OCI-LY3 (cell line): ENCODE data around the gene SYT1.

Experiments
- H2AFZ ChIP-seq: fragments of 200-600, 300-600 bp; shearing (Covaris generic); 2 replicates; pipeline ENCODE4 v1.6.0; 2014; ENCODE audit warnings: antibody characterized with exemption, low read depth, low read length
- H3K27ac ChIP-seq: fragments of 200-600, 300-600 bp; sonication (generic); 2 replicates; pipeline ENCODE4 v1.5.1; 2014; ENCODE audit warnings: mild to moderate bottlenecking, low read length, moderate library complexity, mixed read lengths
- H3K27me3 ChIP-seq: fragments of 200-600, 300-600 bp; sonication (generic); 2 replicates; pipeline ENCODE4 v1.6.1; 2014; ENCODE audit warnings: low read depth, low read length, mixed read lengths
- H3K36me3 ChIP-seq: fragments of 200-600, 300-600 bp; sonication (generic); replicated peaks from 2 replicates; pipeline ENCODE3; 2014; ENCODE audit warnings: low read depth, low read length, mixed read lengths
- H3K4me1 ChIP-seq: fragments of 300-600, 200-600 bp; sonication (generic); 2 replicates; pipeline ENCODE4 v1.6.1; 2014; ENCODE audit warnings: low read length, mixed read lengths
- H3K4me2 ChIP-seq: fragments of 200-600, 300-600 bp; sonication (generic); 2 replicates; pipeline ENCODE4 v1.6.1; 2014; ENCODE audit warnings: low read length, mixed read lengths
- H3K4me3 ChIP-seq: fragments of 300-600, 200-600 bp; sonication (generic); 2 replicates; pipeline ENCODE4 v1.5.1; 2014; ENCODE audit warnings: antibody characterized with exemption, mild to moderate bottlenecking, low read length, moderate library complexity
- H3K79me2 ChIP-seq: fragments of 300-600, 200-600 bp; shearing (Covaris generic); 2 replicates; pipeline ENCODE4 v1.6.1; 2014; ENCODE audit warnings: mild to moderate bottlenecking, low read length, mixed read lengths
- H3K9ac ChIP-seq: fragments of 300-600, 200-600 bp; shearing (Covaris generic); 2 replicates; pipeline ENCODE4 v1.6.0; 2014; ENCODE audit warnings: mild to moderate bottlenecking, low read length, moderate library complexity
- H3K9me3 ChIP-seq: fragments of 200-600, 300-600 bp; shearing (Covaris generic); 2 replicates; pipeline ENCODE4 v1.6.1; 2014; ENCODE audit warnings: low read length, mixed read lengths; ENCODE audit not compliant: insufficient read depth
- H4K20me1 ChIP-seq: fragments of 200-600, 300-600 bp; sonication (generic); 2 replicates; pipeline ENCODE4 v1.6.1; 2016; ENCODE audit warnings: low read length, mixed read lengths; ENCODE audit not compliant: insufficient read depth
- CTCF ChIP-seq: fragments of 200-600, 300-600 bp; sonication (generic); IDR thresholded peaks from 2 replicates; pipeline ENCODE4 v1.5.1; 2014; ENCODE audit warnings: antibody characterized with exemption, low read length, low read depth
- EZH2phosphoT487 ChIP-seq: fragments of 200-600 bp; shearing (Covaris generic); IDR thresholded peaks from 2 replicates; pipeline ENCODE4 v1.6.1; 2018; ENCODE audit warnings: antibody characterized with exemption, mixed run types, low read depth

The SYT1 gene

GRCh38 chr12:79191391-79191790, 326.8 kb downstream of the SYT1 start:
- Histone ChIP-seq H3K4me1 (peaks cover 33% of the 10 kb centered on the region), H3K9ac (no peak overlapping the region), H3K9me3 (no peaks in the 10 kb centered on the region), H3K79me2 (no peaks in the 10 kb centered on the region), H3K4me3 (peak overlapping the region; percentile 34), H3K27ac (peak overlapping the region; percentile 60), H3K4me2 (peak overlapping the region; percentile 65), H3K36me3 (peaks cover 4% of the 10 kb centered on the region), H3K27me3 (no peaks in the 10 kb centered on the region), H4K20me1 (no peaks in the 10 kb centered on the region), H2AFZ (no peak overlapping the region)
- TF ChIP-seq CTCF = no peak
- no peak for TF ChIP-seq EZH2phosphoT487

- Histone ChIP-seq H3K9me3 (no peaks in the 10 kb centered on the region), H4K20me1 (no peaks in the 10 kb centered on the region), H3K36me3 (peaks cover 4% of the 10 kb centered on the region), H3K79me2 (no peaks in the 10 kb centered on the region), H3K9ac (no peak overlapping the region), H3K27me3 (no peaks in the 10 kb centered on the region), H3K4me3 (no peak overlapping the region), H3K4me1 (peaks cover 34% of the 10 kb centered on the region), H3K27ac (no peak overlapping the region), H2AFZ (no peak overlapping the region), H3K4me2 (no peak overlapping the region)
- TF ChIP-seq EZH2phosphoT487 (no peak), CTCF (no peak)
Observed at GRCh38 chr12:79194595-79194994, 330.0 kb downstream of the SYT1 start.

- H3K27me3 ChIP-seq = no peaks in the 10 kb centered on the region
- no peak overlapping the region for H3K4me3 ChIP-seq
- no peak overlapping the region for H3K9ac ChIP-seq
- H3K79me2 ChIP-seq = no peaks in the 10 kb centered on the region
- H3K4me2 ChIP-seq = peak overlapping the region; percentile 18
- no peaks in the 10 kb centered on the region for H4K20me1 ChIP-seq
- TF ChIP-seq EZH2phosphoT487 (no peak), CTCF (no peak)
- no peaks in the 10 kb centered on the region for H3K9me3 ChIP-seq
- H3K36me3 ChIP-seq = no peaks in the 10 kb centered on the region
- no peak overlapping the region for H3K27ac ChIP-seq
- peaks cover 11% of the 10 kb centered on the region for H3K4me1 ChIP-seq
- no peak overlapping the region for H2AFZ ChIP-seq
Observed at GRCh38 chr12:79199166-79199565, 334.6 kb downstream of the SYT1 start.

- Histone ChIP-seq H3K79me2 (no peaks in the 10 kb centered on the region), H3K9ac (no peak overlapping the region), H3K4me3 (no peak overlapping the region), H2AFZ (no peak overlapping the region), H3K27me3 (no peaks in the 10 kb centered on the region), H3K9me3 (no peaks in the 10 kb centered on the region), H3K36me3 (no peaks in the 10 kb centered on the region), H3K4me1 (peaks cover 11% of the 10 kb centered on the region), H3K27ac (no peak overlapping the region), H3K4me2 (no peak overlapping the region), H4K20me1 (no peaks in the 10 kb centered on the region)
- TF ChIP-seq CTCF (no peak), EZH2phosphoT487 (no peak)
Observed at GRCh38 chr12:79200176-79200575, 335.6 kb downstream of the SYT1 start.
